Peyer's patch (tissue), 4 donors: ENCODE results near the gene AK5.

Experiments
- POLR2A ChIP-seq, 2 donors: fragments of 450-650 bp; IDR thresholded peaks; one replicate each; pipeline ENCODE4 v1.5.1; 2017; ENCODE audit warnings: antibody characterized with exemption in 2 of 2, mild to moderate bottlenecking in 2 of 2, moderate library complexity in 2 of 2
- TF ChIP-seq, protein P1 (sequence below), 6 experiments: fragments of 450-650 bp in 4 of 6; fragments of 200-600 bp in 2 of 6; sonication (generic) in 1 of 6; IDR thresholded peaks; one replicate each; pipeline ENCODE4 v1.5.1; 2017 to 2019; ENCODE audit warnings: antibody characterized with exemption in 6 of 6, mild to moderate bottlenecking in 3 of 6, moderate library complexity in 1 of 6

DNA sequence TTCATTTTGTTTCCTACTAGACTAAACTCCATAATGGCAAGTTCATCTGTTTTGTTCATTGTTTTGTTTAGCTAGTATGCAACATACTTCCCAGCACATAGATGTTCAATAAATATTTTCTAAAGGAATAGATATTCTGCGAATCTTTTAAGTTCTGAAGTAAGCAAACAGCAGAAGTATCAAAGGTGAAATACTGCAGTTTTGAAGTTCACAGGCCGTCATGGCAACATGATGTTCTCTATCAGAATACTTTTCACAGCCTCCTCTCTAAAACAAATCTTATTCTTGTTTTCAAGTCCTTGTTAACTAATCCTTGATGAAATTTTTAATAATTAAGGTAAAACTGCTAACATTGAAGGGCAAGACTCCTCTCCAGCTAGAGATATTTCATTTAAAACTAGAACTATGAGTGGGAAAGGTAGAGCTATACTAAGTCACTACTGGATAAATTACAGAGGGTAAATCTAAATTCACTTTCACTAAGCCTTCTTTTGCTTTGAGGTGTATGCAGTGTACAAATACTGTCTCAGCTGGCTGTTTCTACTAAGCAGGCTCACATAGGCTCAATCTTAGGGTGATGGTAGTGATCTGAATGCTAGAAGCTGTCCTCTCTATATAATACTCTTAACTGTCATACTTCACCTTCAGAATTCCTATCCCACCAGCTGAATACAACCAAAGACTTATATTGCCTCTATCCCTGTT is 303.9 kb downstream of the AK5 start:
- TF ChIP-seq, protein P1, sequence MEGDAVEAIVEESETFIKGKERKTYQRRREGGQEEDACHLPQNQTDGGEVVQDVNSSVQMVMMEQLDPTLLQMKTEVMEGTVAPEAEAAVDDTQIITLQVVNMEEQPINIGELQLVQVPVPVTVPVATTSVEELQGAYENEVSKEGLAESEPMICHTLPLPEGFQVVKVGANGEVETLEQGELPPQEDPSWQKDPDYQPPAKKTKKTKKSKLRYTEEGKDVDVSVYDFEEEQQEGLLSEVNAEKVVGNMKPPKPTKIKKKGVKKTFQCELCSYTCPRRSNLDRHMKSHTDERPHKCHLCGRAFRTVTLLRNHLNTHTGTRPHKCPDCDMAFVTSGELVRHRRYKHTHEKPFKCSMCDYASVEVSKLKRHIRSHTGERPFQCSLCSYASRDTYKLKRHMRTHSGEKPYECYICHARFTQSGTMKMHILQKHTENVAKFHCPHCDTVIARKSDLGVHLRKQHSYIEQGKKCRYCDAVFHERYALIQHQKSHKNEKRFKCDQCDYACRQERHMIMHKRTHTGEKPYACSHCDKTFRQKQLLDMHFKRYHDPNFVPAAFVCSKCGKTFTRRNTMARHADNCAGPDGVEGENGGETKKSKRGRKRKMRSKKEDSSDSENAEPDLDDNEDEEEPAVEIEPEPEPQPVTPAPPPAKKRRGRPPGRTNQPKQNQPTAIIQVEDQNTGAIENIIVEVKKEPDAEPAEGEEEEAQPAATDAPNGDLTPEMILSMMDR (IDR thresholded peaks at IDR 0.05), result no peak
- no peak for TF ChIP-seq POLR2A (IDR thresholded peaks at IDR 0.05)
